IgD-negative memory B cell (primary cell): Measurements from ENCODE around the gene UAP1L1. TPM values are rescaled to one million over a fixed set of nuclear protein-coding genes. Genes with fewer than 3 reads are reported as not detected.

Experiments used
- H3K27ac Mint-ChIP-seq, 3 donors: one replicate each; pipeline ENCODE4 v1.8.0; 2020 to 2022; ENCODE audit warnings: mild to moderate bottlenecking in 3 of 3, mixed read lengths in 3 of 3, moderate library complexity in 1 of 3
- H3K27me3 Mint-ChIP-seq: one replicate; pipeline ENCODE4 v1.8.0; 2021; ENCODE audit warnings: mixed read lengths
- H3K36me3 Mint-ChIP-seq: one replicate; pipeline ENCODE4 v1.8.0; 2020; ENCODE audit warnings: mild to moderate bottlenecking, mixed read lengths
- H3K4me1 Mint-ChIP-seq, 3 donors: one replicate each; pipeline ENCODE4 v1.8.0; 2020 to 2022; ENCODE audit warnings: mixed read lengths in 3 of 3, mild to moderate bottlenecking in 1 of 3
- H3K4me3 Mint-ChIP-seq, 4 donors: one replicate each; pipeline ENCODE4 v1.8.0; 2020 to 2022; ENCODE audit warnings: mild to moderate bottlenecking in 4 of 4, mixed read lengths in 4 of 4, moderate library complexity in 3 of 4
- H3K9me3 Mint-ChIP-seq, 3 donors: one replicate each; pipeline ENCODE4 v1.8.0; 2020 to 2021; ENCODE audit warnings: mixed read lengths in 3 of 3, mild to moderate bottlenecking in 1 of 3
- polyA plus RNA-seq: library from polyadenylated mRNA; unstranded; fragments of 300-500 nt; fragmentation: Illumina TruSeq; gene quantifications from one replicate; pipeline ENCODE4 v1.2.3, GENCODE V29; 2021

The UAP1L1 gene
- polyA plus RNA-seq, 1 donor from 2014 or later, result 3.0 TPM

GRCh38 chr9:137085920-137086530, 8.7 kb downstream of the UAP1L1 start:
- peaks cover 22 to 34% (median 33%) of the 10 kb centered on the region in 3 donors for H3K4me1 Mint-ChIP-seq
- H3K27ac Mint-ChIP-seq, result peak overlapping the region; percentile 96 to 100 (median 98)
- H3K27me3 Mint-ChIP-seq, result no peaks in the 10 kb centered on the region
- peak overlapping the region; percentile 88 to 100 (median 98) for H3K4me3 Mint-ChIP-seq
- H3K36me3 Mint-ChIP-seq, result no peaks in the 10 kb centered on the region
- no peaks in the 10 kb centered on the region for H3K9me3 Mint-ChIP-seq

- Mint-ChIP-seq H3K4me1 (peaks cover 22 to 34% (median 33%) of the 10 kb centered on the region in 3 donors), H3K27ac (peak within 1 kb of the TSS; percentile 96 to 100 (median 98)), H3K36me3 (no peaks in the 10 kb centered on the region), H3K27me3 (no peaks in the 10 kb centered on the region), H3K4me3 (peak within 1 kb of the TSS; percentile 88 to 100 (median 98)), H3K9me3 (no peaks in the 10 kb centered on the region)
Observed at GRCh38 chr9:137086531-137087408, 9.5 kb downstream of the UAP1L1 start, which contains the start of gene MAN1B1. TSS of gene MAN1B1 (plus strand) at chr9:137086985. CDS start at chr9:137087000, 15 bp downstream.

DNA sequence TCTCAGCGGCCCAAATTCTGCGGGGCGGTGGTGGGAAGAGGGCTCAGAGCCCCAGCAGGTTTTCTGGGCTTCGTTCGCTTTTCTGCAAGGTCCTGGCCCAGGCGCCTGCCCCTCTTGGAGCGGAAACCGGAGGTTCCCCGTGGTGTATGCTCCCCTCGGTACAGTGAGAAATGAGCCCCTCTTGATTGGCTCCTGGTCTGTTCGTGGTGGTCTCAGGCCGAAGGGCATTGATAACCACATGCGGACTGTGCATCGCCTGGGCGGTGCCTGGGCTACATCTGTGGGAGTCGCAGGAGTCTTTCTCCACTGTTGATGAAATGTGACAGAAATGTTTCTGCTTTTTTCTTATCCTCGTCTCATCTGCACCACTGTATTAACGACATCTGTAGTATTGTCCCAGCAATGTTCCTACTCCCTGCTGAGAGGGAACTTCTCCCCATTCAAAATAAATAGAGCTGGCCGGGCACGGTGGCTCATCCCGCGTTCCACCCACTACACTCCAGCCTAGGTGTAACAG, 10.2 kb downstream of the UAP1L1 start:
- Mint-ChIP-seq H3K4me3 (peak overlapping the region; percentile 88 to 96 (median 92)), H3K36me3 (peaks cover 1% of the 10 kb centered on the region), H3K27ac (peak overlapping the region; percentile 83 to 95 (median 88)), H3K9me3 (no peaks in the 10 kb centered on the region), H3K27me3 (no peaks in the 10 kb centered on the region), H3K4me1 (peaks cover 23 to 34% (median 33%) of the 10 kb centered on the region in 3 donors)

DNA sequence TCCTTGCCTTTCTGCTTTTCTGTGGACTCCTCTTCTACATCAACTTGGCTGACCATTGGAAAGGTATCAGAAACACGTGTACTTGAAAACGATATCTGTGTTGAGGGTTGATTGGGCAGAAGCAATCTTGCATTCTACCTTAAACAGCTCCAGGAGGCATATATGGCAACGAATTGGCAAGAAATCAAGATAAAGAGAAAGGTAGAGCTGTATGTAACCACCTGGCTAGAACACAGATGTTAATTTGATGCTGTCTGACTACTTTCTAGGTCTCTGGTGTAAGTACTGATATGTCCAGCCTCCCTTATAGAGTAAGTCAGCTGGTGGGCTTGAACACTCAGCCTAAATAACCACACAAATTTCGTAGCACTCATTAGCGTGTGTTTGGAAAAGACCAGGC, 10.8 kb downstream of the UAP1L1 start:
- H3K27me3 Mint-ChIP-seq, result no peaks in the 10 kb centered on the region
- peaks cover 29 to 36% (median 33%) of the 10 kb centered on the region in 3 donors for H3K4me1 Mint-ChIP-seq
- H3K36me3 Mint-ChIP-seq, result peaks cover 5% of the 10 kb centered on the region
- H3K27ac Mint-ChIP-seq, result peak overlapping the region; percentile 83 to 95 (median 88)
- peak overlapping the region; percentile 88 to 96 (median 92) for H3K4me3 Mint-ChIP-seq
- H3K9me3 Mint-ChIP-seq, result no peaks in the 10 kb centered on the region

DNA sequence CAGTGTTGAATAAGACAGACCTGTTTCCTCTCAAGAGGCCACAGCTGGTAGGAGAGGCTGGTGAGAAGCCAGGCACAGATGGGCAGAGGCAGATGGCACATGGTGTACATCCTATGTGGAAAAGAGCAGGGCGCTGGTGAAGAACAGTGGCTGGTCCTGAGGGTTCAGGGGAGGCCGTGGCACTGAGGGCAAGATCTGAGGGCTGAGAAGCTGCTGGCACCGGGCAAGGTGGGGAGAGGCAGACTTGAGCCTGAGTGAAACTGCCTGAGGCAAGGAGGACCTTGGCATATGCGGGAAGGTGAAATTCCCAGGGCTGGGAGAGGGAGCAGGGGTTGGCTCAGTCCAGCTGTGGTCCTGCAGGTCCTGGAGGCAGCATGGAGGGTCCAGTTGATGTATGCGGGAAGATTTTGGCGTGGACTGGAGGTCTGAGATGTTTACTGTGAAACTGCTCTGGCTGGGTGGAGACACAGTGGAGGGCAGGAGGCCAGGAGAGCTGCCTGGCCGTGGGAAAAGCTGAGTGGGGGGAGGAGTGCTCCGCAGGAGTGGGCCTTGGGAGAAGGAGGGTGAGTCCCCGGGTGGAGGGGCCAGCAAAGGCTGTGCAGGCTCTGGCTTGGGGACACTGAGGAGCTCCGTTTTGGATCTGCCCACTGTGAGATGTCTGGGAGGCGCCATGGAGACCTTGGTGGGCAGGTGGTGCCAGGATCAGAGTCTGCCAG, 12.1 kb downstream of the UAP1L1 start:
- H3K4me3 Mint-ChIP-seq, result no peak overlapping the region
- H3K27me3 Mint-ChIP-seq, result no peaks in the 10 kb centered on the region
- H3K36me3 Mint-ChIP-seq, result peaks cover 5% of the 10 kb centered on the region
- H3K4me1 Mint-ChIP-seq, result peaks cover 25 to 27% (median 27%) of the 10 kb centered on the region in 3 donors
- no peaks in the 10 kb centered on the region for H3K9me3 Mint-ChIP-seq
- H3K27ac Mint-ChIP-seq, result peak overlapping the region in 1 of 3 donors; percentile 51

- Mint-ChIP-seq H3K9me3 (no peaks in the 10 kb centered on the region), H3K27ac (peak overlapping the region; percentile 43 to 90 (median 88)), H3K4me3 (peak overlapping the region; percentile 68 to 90 (median 75)), H3K27me3 (no peaks in the 10 kb centered on the region), H3K36me3 (peaks cover 8% of the 10 kb centered on the region), H3K4me1 (peaks cover 9 to 16% (median 10%) of the 10 kb centered on the region in 3 donors)
Observed at GRCh38 chr9:137095664-137096517, 18.6 kb downstream of the UAP1L1 start.

GRCh38 chr9:137096785-137097546, 19.6 kb downstream of the UAP1L1 start:
- Mint-ChIP-seq H3K27me3 (no peaks in the 10 kb centered on the region), H3K27ac (peak overlapping the region in 1 of 3 donors; percentile 53), H3K4me1 (peaks cover 9 to 16% (median 10%) of the 10 kb centered on the region in 3 donors), H3K4me3 (peak overlapping the region in 2 of 4 donors; percentile 32 to 63), H3K36me3 (peaks cover 8% of the 10 kb centered on the region), H3K9me3 (no peaks in the 10 kb centered on the region)

DNA sequence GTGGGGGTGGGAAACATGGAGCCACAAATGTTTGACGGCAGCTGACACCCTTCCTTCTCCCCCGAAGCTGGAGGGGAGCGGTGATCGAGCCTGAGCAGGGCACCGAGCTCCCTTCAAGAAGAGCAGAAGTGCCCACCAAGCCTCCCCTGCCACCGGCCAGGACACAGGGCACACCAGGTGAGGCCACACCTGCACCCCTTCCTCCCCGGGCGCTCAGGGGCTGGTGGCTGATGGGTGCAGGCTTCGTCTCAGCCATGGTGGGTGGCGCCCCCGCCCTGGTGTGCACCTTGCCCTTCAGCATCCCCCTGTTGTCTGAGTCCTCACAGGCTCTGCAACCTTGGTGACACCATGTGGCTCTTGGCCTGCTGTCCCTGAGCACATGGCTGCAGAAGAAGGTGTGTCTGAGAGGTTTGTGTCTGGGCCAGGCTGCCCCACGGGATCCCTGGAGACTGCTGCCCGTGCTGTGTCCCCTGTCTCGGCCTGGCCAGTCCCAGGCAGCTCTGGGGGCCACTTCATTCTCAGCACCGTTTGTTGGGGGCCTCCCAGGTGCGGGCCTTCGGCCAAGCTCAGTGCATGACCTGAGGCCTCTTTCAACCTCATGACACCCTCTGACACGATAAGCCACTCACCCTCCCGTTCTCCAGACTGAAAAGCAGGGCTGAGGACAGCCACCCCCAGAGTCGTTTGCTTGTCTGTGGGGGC, 20.6 kb downstream of the UAP1L1 start:
- Mint-ChIP-seq H3K27ac (no peak overlapping the region), H3K4me1 (peaks cover 8 to 10% (median 9%) of the 10 kb centered on the region in 3 donors), H3K9me3 (no peaks in the 10 kb centered on the region), H3K4me3 (no peak overlapping the region), H3K27me3 (no peaks in the 10 kb centered on the region), H3K36me3 (peaks cover 2% of the 10 kb centered on the region)

GRCh38 chr9:137099231-137099630, 21.9 kb downstream of the UAP1L1 start:
- H3K4me1 Mint-ChIP-seq, result peaks cover 8 to 9% (median 8%) of the 10 kb centered on the region in 3 donors
- H3K4me3 Mint-ChIP-seq, result no peak overlapping the region
- H3K9me3 Mint-ChIP-seq, result no peaks in the 10 kb centered on the region
- H3K27ac Mint-ChIP-seq, result no peak overlapping the region
- no peaks in the 10 kb centered on the region for H3K27me3 Mint-ChIP-seq
- H3K36me3 Mint-ChIP-seq, result peaks cover 2% of the 10 kb centered on the region

DNA sequence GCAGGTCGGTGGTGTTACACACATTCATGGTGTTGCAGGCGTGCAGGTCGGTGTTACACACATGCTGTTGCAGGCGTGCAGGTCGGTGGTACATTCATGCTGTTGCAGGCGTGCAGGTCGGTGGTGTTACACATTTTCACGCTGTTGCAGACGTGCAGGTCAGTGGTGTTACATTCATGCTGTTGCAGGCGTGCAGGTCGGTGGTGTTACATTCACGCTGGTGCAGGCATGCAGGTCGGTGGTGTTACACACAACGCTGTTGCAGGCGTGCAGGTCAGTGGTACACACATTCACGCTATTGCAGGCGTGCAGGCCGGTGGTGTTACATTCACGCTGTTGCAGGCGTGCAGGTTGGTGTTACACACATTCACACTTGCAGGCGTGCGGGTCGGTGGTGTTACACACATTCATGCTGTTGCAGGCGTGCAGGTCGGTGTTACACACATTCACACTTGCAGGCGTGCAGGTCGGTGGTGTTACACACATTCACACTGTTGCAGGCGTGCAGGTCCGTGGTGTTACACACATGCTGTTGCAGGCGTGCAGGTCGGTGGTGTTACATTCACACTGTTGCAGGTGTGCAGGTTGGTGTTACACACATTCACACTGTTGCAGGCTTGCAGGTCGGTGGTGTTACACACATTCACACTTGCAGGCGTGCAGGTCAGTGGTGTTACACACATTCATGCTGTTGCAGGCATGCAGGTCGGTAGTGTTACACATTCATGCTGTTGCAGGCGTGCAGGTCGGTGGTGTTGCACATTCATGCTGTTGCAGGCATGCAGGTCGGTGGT, 26.1 kb downstream of the UAP1L1 start:
- Mint-ChIP-seq H3K27ac (no peak overlapping the region), H3K4me3 (no peak overlapping the region), H3K27me3 (no peaks in the 10 kb centered on the region), H3K36me3 (no peaks in the 10 kb centered on the region), H3K9me3 (no peaks in the 10 kb centered on the region), H3K4me1 (no peaks in the 10 kb centered on the region)

GRCh38 chr9:137105814-137106661, 28.7 kb downstream of the UAP1L1 start:
- Mint-ChIP-seq H3K27me3 (no peaks in the 10 kb centered on the region), H3K9me3 (no peaks in the 10 kb centered on the region), H3K4me1 (no peaks in the 10 kb centered on the region), H3K4me3 (peak overlapping the region in 1 of 4 donors; percentile 48), H3K27ac (no peak overlapping the region), H3K36me3 (no peaks in the 10 kb centered on the region)
